HG03064 (cell line): ENCODE results near the gene LEFTY1.
A peak's percentile ranks its signal among the peaks of the same experiment; 100 is the strongest.

Source experiments
- ATAC-seq: cut with Tn5 transposase; IDR thresholded peaks from one replicate; pipeline ENCODE4 v1.9.1; 2021; ENCODE audit warnings: low read depth; ENCODE audit not compliant: unreplicated experiment

Gene LEFTY1

GRCh38 chr1:225917101-225917500 is 28.2 kb upstream of the LEFTY1 start:
- no peak for ATAC-seq

- ATAC-seq = no peak
These were observed 26.6 kb upstream of the LEFTY1 start for GRCh38 chr1:225915538-225915991.

GRCh38 chr1:225914947-225915346 is 26.0 kb upstream of the LEFTY1 start:
- no peak for ATAC-seq

GRCh38 chr1:225914391-225914790 is 25.4 kb upstream of the LEFTY1 start:
- ATAC-seq = no peak

- ATAC-seq = peak; percentile 55
These were observed 22.5 kb upstream of the LEFTY1 start for GRCh38 chr1:225911191-225912130.

GRCh38 chr1:225909477-225909876 is 20.5 kb upstream of the LEFTY1 start:
- no peak for ATAC-seq

GRCh38 chr1:225908773-225909172 is 19.8 kb upstream of the LEFTY1 start:
- no peak for ATAC-seq

GRCh38 chr1:225908013-225908640 is 19.2 kb upstream of the LEFTY1 start:
- ATAC-seq = no peak

- no peak for ATAC-seq
These were observed 18.4 kb upstream of the LEFTY1 start for GRCh38 chr1:225907341-225907740.

GRCh38 chr1:225906467-225906866 is 17.5 kb upstream of the LEFTY1 start:
- no peak for ATAC-seq

- no peak for ATAC-seq
These were observed 14.7 kb upstream of the LEFTY1 start for GRCh38 chr1:225903623-225904022.

GRCh38 chr1:225899044-225899925 is 10.3 kb upstream of the LEFTY1 start:
- ATAC-seq = no peak

GRCh38 chr1:225897595-225898514 is 8.9 kb upstream of the LEFTY1 start:
- ATAC-seq = no peak

- ATAC-seq = peak; percentile 100
These were observed 8.1 kb upstream of the LEFTY1 start for GRCh38 chr1:225896937-225897549.

- ATAC-seq = no peak
These were observed 7.5 kb upstream of the LEFTY1 start for GRCh38 chr1:225896494-225896893.

GRCh38 chr1:225892307-225892706 is 3.4 kb upstream of the LEFTY1 start:
- ATAC-seq = no peak

GRCh38 chr1:225891229-225891972 is 2.5 kb upstream of the LEFTY1 start:
- no peak for ATAC-seq

GRCh38 chr1:225890346-225891228 is 1.6 kb upstream of the LEFTY1 start:
- no peak for ATAC-seq
